Smooth muscle cell (in vitro differentiated cells): ENCODE results near the gene EPPIN. TPM values are rescaled to one million over a fixed set of nuclear protein-coding genes. Genes with fewer than 3 reads are reported as not detected.

Source experiments
- DNase-seq: peaks from one replicate; lab custom pipeline; 2025; ENCODE audit not compliant: unreplicated experiment; lab: John Stamatoyannopoulos, UW
- H2AFZ ChIP-seq: fragments of 200-600 bp; sonication (generic); 2 replicates; pipeline ENCODE4 v1.6.0; 2016; ENCODE audit warnings: antibody characterized with exemption, low read depth, mild to moderate bottlenecking
- H3F3A ChIP-seq: fragments of 200-600 bp; sonication (generic); 2 replicates; pipeline ENCODE4 v1.6.0; 2017; ENCODE audit warnings: antibody characterized with exemption, low read depth
- H3K27ac ChIP-seq: fragments of 200-600 bp; sonication (generic); 2 replicates; pipeline ENCODE4 v1.5.1; 2016; ENCODE audit warnings: low read depth, mild to moderate bottlenecking
- H3K27me3 ChIP-seq: fragments of 200-600 bp; sonication (generic); 2 replicates; pipeline ENCODE4 v1.6.1; 2016; ENCODE audit warnings: low read depth, mild to moderate bottlenecking
- H3K36me3 ChIP-seq: fragments of 200-600 bp; sonication (generic); 2 replicates; pipeline ENCODE4 v1.5.1; 2016; ENCODE audit warnings: low read depth
- H3K4me1 ChIP-seq: fragments of 200-600 bp; sonication (generic); 2 replicates; pipeline ENCODE4 v1.5.1; 2016; ENCODE audit warnings: low read depth
- H3K4me2 ChIP-seq: fragments of 200-600 bp; sonication (generic); 2 replicates; pipeline ENCODE4 v1.6.0; 2016; ENCODE audit warnings: mild to moderate bottlenecking
- H3K4me3 ChIP-seq: fragments of 200-600 bp; sonication (generic); 2 replicates; pipeline ENCODE4 v1.5.1; 2016; ENCODE audit warnings: mild to moderate bottlenecking
- H3K79me2 ChIP-seq: fragments of 200-600 bp; sonication (generic); 2 replicates; pipeline ENCODE4 v1.6.0; 2016; ENCODE audit warnings: low read depth, mild to moderate bottlenecking
- H3K9ac ChIP-seq: fragments of 200-600 bp; sonication (generic); 2 replicates; pipeline ENCODE4 v1.6.0; 2016; ENCODE audit warnings: low read depth
- H3K9me3 ChIP-seq: fragments of 200-600 bp; sonication (generic); replicated peaks from 2 replicates; pipeline ENCODE4 v1.5.1; 2016; ENCODE audit warnings: low read depth
- H4K20me1 ChIP-seq: fragments of 200-600 bp; sonication (generic); 2 replicates; pipeline ENCODE4 v1.6.0; 2016; ENCODE audit warnings: low read depth
- CTCF ChIP-seq: fragments of 200-600 bp; sonication (generic); IDR thresholded peaks from 2 replicates; pipeline ENCODE4 v1.5.1; 2017; ENCODE audit warnings: borderline replicate concordance, mild to moderate bottlenecking, antibody characterized with exemption; ENCODE audit not compliant: insufficient read depth, poor library complexity, severe bottlenecking
- WGBS: methylation state at CpG from one replicate; pipeline ENCODE4 v1.1.7; 2016; ENCODE audit warnings: low lambda C conversion rate; 5-methylcytosine and 5-hydroxymethylcytosine counted together
- polyA plus RNA-seq: library from polyadenylated mRNA; unstranded; fragments of >200 nt; fragmentation: Nextera tagmentation; extraction: Ambion mirVana; gene quantifications from 2 replicates; pipeline ENCODE4 v1.2.1, GENCODE V29; 2016
- total RNA-seq: library from RNA; depleted of rRNA; stranded (reverse); fragments of >200 nt; gene quantifications from 2 replicates; pipeline ENCODE4 v1.2.3, GENCODE V29; 2014

EPPIN gene
- total and polyA plus RNA-seq, 2 experiments from 2014 or later: not detected

- TF ChIP-seq CTCF: no peak
- H3K27ac ChIP-seq: no peak overlapping the region
- no peaks in the 10 kb centered on the region for H3K79me2 ChIP-seq
- H3F3A ChIP-seq: no peaks in the 10 kb centered on the region
- no peaks in the 10 kb centered on the region for H3K36me3 ChIP-seq
- no peak overlapping the region for H3K4me3 ChIP-seq
- no peak for DNase-seq
- no peaks in the 10 kb centered on the region for H4K20me1 ChIP-seq
- no peak overlapping the region for H2AFZ ChIP-seq
- WGBS: 36% methylated on average over 1 of the region's 1 CpG
- no peaks in the 10 kb centered on the region for H3K27me3 ChIP-seq
- no peak overlapping the region for H3K9ac ChIP-seq
- no peak overlapping the region for H3K4me2 ChIP-seq
- no peaks in the 10 kb centered on the region for H3K9me3 ChIP-seq
- H3K4me1 ChIP-seq: no peaks in the 10 kb centered on the region
Observed at GRCh38 chr20:45501600-45501999, 45.6 kb downstream of the EPPIN start.

- no peaks in the 10 kb centered on the region for H4K20me1 ChIP-seq
- H3K4me2 ChIP-seq: no peak overlapping the region
- no peak overlapping the region for H3K4me3 ChIP-seq
- WGBS: 84% methylated on average over 6 of the region's 6 CpGs
- no peak for DNase-seq
- no peaks in the 10 kb centered on the region for H3F3A ChIP-seq
- no peak for TF ChIP-seq CTCF
- no peaks in the 10 kb centered on the region for H3K9me3 ChIP-seq
- no peaks in the 10 kb centered on the region for H3K79me2 ChIP-seq
- no peaks in the 10 kb centered on the region for H3K36me3 ChIP-seq
- H3K27ac ChIP-seq: no peak overlapping the region
- peaks cover 5% of the 10 kb centered on the region for H3K27me3 ChIP-seq
- no peak overlapping the region for H2AFZ ChIP-seq
- H3K4me1 ChIP-seq: no peaks in the 10 kb centered on the region
- no peak overlapping the region for H3K9ac ChIP-seq
Observed at GRCh38 chr20:45500022-45500421, 47.2 kb downstream of the EPPIN start.

- no peak for DNase-seq
Observed at GRCh38 chr20:45497971-45498494, 49.2 kb downstream of the EPPIN start.

More at GRCh38 chr20:45497971-45498494, 49.2 kb downstream of the EPPIN start:
- H3K27me3 ChIP-seq: peaks cover 5% of the 10 kb centered on the region
- no peak overlapping the region for H2AFZ ChIP-seq
- H3K9ac ChIP-seq: no peak overlapping the region
- no peaks in the 10 kb centered on the region for H3F3A ChIP-seq
- H3K4me2 ChIP-seq: no peak overlapping the region
- no peak for TF ChIP-seq CTCF
- H3K4me1 ChIP-seq: no peaks in the 10 kb centered on the region
- 84% methylated on average over 3 of the region's 3 CpGs for WGBS
- no peaks in the 10 kb centered on the region for H3K36me3 ChIP-seq
- H4K20me1 ChIP-seq: no peaks in the 10 kb centered on the region
- no peaks in the 10 kb centered on the region for H3K79me2 ChIP-seq
- no peak overlapping the region for H3K4me3 ChIP-seq
- H3K27ac ChIP-seq: no peak overlapping the region
- H3K9me3 ChIP-seq: no peaks in the 10 kb centered on the region
